Ecto neural progenitor cell (in vitro differentiated cells): Measurements from ENCODE around the gene GPATCH2L.

ENCODE experiments used
- DNase-seq: peaks from one replicate; pipeline ENCODE4 v3.0.0-alpha.2; 2018; ENCODE audit warnings: low spot score

Gene GPATCH2L

DNA sequence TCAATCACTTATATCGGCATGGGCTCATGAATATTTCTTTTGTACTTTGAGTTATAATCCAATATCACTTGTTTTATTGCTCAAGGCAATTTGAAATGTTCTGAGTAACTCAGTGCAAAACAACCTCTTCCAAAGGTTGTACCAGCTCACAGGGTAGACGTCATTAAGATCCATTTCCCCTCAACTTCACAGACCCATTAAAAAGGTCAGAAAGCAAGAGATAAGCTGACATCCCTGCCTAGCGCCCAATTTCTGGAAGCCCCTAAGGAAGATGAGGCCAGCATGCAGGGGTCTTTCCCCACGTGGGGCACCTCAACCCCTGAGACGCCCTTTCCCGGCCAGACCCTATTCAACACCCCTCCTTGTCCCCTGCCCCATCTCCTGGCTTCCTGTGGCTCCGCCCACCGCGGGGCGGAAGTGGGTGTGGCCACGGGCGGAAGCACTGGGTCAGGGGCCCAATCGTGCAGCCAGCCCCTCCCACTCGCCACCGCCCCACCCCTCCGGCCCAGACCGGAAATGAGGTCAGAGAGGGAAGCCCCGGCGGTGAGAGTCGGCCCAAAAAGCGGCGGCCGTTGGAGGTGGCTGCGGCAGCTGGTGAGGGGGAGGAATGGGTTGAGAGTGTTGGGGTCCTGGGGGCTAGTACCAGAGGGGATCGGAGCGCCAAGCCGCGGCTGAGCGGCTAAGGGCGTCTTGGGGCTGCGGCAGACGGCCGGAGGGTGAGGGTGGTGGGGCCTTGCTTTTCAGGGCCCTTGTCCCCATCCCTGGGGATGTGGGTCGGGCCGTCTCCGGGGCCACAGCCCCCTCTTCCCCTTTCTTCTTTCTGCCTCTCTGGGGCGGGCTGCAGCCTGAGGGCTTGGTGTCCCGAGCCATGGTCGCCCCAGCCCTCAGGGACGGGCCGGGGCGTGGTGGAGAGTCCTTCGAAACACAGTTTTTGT is at the start of gene GPATCH2L:
Gene GPATCH2L, plus strand, starts transcription at position 525 of the 935 bp plus-strand sequence. CDS start 2,442 bp downstream, outside the sequence.
- peak; percentile 98 for DNase-seq

DNA sequence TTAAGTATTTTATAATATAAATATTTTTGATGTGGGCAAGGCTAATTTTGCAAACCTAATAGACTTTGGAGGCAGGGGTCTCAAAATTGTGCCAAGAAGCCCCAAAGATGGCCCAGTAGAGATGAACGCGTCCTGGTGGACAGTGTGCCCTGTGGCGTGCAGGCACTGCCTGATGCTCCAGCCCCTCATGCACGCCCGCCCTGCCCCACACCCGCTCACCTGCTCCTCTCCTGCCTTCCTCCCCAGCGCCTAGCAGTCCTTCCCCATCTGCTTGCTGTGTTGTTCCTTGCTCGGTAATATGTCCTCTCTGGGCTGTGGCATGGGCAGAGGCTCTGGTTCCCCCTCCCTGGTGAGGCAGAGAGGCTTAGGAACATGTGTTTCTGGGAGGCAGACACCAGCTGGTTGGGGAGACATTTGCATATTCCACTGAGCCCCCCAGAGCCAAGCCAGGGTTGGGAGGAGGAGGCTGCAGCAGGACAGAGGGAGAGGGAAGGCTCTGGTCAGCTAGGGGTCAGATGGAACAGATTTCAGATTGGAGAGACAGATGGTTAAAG is 46.8 kb upstream of the GPATCH2L start:
- no peak for DNase-seq

DNA sequence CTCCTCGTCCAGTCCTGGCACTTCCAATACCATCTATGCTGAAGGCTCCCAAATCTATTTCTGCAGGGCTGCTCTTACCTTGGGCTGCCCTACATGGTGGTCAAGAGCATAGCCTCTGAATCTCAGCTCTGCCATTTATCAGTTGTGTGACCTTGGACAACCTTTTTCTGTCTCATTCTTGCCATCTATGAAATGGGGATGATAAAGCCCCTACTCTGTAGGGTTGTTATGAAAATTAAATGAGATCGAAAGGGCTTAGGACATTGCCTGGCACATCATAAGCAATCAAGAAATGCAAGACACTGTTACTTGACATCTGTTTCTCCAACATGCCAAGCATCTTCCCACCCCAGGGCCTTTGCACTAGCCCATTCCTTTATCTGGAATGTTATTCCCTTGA is 45.5 kb upstream of the GPATCH2L start:
- no peak for DNase-seq

DNA sequence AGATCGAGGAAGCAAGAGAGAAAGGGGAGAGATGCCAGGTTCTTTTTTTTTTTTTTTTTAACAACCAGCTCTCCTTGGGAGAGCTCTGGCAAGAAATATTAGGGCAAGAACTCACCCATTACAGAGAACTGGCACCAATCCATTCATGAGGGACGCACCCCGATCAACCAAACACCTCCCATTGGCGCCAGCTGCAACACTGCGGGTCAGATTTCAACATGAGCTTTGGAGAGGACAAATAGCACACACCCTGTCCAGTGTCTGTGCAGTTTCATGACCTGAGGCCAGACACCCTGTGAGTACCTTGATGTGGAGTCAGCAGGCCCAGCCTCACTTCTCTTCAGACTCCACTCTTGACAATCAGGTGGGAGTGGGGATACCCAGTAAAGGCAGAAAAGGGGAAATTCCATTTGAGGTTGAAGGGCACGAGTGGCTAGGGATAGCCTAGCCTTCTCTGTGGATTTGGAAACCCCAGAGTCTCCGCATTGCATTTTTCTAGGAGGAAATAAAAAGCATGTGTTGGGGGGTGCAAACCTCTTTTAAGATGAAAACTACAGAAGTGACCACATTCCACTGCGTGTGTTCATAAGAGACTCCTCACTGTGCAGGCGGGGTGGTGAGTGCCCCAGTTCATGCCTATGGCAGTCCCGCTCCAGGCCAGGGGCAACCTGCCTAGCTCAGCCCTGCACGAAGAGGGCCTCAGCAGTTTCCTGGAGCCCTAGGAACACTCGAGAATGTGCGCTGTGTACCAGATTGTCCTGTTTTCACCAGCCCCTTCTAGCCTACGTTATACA is 42.4 kb upstream of the GPATCH2L start:
- DNase-seq = no peak

DNA sequence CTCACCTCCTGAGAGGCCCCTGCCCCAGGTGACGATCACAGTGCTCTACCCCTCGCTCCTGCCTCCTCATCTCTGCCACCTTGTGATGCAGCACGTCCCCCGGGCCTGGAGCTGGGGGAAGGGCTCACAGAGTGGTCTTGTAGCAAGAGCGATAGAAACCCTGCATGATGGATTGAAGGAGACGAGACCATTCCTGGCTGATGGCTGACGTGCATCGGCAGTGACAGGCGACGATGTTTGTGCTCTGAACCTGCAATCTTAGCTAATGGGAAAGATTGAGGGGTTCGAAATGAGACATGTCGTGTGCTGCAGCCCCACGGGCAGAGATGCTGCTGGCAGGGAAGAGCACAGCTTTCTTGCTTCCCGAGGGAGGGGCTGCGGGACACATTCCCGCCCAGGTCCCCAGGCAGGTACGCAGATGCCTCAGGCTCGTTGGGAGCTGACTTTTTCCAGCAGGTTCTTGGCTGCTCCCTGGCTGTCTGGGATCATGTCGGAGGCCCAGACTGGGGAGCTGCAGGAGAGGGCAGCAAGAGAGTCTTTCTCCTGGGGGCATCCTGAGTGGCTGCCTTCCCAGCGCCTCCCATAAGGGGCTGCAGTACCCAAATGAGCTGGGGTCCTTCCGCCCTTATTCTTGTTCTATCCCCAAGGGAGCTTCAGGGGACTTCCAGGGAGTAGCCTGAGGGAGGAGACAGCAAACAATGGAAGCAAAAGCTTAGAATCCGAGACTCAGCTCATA is 38.7 kb upstream of the GPATCH2L start:
- peak; percentile 66 for DNase-seq

DNA sequence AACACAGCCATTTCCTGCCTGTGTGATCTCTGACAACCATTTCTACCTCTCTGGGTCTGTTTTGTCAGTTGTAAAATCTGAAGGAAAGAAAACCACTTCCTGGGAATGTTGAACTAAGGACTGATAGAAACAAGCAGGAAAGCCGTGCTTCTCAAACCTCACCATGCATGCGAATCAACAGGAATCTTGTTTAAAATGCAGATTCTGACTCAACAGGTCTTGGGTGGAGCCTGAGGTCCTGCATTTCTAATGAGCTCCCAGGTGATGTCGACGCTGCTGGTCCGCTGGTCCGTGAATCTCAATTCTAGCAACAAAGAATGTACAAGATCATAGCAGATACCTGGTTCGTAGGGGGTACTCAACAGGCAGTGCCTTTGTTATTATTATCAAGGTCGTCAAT is 38.0 kb upstream of the GPATCH2L start:
- DNase-seq = no peak

DNA sequence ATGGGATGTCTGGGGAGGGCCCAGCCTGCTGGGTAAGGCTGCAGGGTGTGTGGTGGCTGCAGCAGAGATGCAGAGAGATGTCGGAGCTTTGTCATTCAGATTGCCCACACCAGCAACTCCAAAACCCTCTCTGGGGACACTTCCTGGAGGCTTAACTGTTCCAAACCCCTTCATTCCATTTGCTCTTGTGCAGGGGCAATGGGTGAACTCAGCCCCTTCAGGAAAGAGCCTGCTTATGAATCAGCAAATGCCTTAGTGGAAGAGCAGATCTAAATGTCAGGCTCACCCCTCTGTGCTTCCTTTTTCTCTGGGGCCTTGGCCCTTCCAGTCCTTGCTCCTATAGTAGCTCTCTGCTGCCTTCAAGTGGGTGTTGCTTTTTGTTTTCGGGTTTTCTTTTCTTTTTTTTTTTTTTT is 36.7 kb upstream of the GPATCH2L start:
- no peak for DNase-seq

DNA sequence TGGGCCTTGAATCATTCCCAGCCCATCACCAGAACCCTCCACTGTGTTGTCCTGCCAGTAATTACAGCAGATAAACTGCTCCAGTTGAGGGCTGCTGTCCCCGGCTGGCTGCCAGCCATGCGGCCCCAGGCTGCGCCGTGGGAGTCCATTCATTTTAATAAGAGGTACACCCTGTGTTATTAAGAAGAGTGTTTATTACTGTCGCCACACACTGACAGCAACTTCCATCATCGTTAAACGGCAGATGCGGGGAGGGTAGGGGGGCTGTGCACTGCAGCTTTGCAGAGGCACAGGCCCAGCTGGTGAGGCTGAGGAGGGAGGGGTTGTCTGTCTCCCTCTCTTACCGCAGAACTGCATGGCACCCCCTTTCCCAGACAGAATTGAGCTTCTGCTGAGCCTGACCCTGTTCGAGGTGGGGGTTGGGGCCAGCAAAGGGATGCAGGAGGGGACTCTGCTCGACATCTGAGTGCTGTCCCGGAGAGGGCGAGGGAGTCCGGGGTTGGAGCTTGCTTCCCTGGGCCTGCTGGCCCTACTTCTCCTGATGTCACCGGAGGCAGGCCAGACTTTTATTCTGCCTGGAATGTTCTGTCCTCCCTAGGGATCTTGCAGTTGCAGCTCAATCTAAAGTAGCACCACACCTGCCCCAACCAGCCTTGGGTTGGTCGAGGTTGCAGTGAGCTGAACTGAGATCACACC is 33.8 kb upstream of the GPATCH2L start:
- DNase-seq = no peak

DNA sequence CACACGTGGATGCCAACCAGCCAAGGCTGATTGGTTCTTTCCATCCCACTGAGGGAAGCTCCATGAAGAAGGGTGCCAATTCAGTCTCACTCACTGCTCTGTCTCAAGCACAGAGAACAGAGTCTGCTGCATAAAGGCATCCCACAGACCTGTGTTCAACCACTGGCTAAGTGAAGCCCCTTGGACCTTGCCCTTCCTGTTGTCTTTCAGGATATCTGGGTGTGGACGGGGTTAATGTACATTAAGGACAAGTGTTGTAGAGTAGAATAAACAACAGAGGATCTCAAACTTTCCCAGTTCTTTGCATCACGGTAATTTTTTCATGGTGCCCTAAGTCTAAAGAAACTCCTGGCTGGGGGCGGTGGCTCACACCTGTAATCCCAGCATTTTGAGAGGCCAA is 33.1 kb upstream of the GPATCH2L start:
- DNase-seq = no peak

DNA sequence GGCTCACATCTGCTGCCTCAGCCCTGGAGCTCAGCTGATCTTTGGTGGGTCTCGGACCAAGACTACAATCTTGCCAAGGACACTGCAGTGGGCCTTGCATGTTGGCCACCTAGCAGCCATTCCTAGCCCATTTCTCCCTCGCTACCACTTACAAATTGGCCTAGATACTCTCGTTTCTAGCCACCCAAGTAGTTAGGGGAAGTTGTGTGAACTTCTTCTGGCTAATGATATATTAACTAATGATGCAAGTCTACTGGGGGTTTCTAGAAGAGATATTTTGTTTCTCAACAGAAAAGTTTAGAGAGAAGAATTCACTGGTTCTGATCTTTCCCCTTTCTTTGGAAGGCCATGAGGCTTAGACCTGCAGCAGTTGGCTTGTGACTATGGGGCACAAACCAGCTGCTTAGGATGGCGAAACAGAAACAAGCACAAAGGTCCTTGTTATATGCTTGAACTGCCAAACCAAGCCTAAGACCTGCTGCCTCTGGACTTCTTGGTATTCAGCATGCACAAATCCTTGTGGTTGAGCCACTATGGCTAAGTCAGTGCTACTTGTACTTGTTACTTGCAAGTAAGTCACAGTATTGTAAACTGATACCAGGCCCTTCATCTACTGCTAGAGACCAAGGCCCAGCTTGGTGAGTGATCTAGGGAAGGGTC is 30.5 kb upstream of the GPATCH2L start:
- DNase-seq = no peak

DNA sequence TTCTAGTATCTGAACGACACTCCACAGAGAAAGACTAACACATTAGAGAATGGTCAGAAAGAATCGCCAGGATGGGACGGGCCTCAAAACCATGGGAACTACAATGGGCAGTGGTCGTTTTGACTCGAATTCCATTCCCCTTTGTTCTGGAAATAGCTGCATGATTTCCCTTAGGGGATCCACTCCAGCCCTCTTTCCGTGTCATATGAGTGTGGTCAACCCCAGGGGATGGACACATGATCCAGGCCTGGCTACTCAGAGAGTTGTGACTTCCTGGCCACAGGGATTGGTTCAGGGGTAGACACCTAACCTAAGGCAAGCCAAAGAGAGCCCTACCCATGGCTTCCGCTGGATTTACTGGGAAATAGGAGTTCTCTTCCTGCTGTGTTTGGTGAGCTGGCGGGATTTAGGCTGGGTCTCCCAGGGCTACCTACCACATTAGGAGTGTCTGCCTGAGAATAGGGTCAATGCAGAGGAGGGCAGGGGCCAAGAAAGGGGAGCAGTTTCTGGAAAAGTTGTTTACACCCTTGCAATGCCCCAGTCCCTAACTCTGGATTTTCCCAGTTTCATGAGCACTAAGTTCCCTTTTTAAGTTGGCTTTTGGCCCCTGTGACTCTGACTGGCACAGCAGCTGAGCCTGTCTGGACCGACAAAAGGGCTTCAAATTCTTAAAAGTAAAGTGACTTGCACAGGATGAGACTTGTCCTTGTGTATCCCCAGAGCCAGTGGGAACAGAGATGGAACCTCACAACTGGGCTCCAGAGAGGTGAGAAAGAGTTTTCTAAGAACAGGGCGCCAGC is 28.1 kb upstream of the GPATCH2L start:
- no peak for DNase-seq

DNA sequence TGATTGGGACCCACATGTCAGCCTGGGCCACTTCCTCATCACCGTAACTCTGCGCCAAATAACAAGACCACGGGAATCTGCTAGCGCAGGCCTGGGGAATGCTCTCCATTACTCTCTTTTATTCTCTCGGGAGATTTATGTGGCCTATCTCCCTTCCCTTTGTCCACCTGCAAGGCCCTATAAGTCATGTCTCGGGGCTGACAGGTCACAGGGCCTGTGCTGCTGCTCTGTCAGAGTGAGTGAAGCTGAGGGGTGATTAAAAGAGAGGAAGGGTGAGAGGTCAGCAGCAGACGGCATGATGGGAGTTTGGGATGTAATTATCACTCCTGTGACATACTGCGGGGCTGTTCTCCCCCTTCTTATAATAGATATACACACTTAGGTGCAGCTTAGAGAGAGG is 26.2 kb upstream of the GPATCH2L start:
- DNase-seq = no peak

DNA sequence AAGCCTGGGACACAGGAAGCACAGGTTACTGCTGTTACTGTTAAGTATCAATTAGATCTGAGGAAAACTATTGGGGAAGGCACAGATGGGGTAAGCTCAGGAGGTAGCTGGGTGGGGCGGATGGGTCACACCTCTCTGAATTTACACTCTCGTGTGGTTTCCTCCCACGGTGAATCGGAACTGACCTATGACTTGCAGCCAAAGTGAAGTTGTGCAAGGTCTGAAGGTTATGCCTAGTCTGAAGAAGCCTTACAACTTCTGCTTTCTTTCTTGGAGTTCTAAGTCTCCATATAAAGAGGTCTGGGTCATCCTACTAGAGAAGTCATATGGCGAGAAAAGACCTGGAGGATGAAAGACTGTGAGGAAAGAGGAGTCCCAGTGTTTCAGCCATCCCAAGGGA is 25.6 kb upstream of the GPATCH2L start:
- no peak for DNase-seq

DNA sequence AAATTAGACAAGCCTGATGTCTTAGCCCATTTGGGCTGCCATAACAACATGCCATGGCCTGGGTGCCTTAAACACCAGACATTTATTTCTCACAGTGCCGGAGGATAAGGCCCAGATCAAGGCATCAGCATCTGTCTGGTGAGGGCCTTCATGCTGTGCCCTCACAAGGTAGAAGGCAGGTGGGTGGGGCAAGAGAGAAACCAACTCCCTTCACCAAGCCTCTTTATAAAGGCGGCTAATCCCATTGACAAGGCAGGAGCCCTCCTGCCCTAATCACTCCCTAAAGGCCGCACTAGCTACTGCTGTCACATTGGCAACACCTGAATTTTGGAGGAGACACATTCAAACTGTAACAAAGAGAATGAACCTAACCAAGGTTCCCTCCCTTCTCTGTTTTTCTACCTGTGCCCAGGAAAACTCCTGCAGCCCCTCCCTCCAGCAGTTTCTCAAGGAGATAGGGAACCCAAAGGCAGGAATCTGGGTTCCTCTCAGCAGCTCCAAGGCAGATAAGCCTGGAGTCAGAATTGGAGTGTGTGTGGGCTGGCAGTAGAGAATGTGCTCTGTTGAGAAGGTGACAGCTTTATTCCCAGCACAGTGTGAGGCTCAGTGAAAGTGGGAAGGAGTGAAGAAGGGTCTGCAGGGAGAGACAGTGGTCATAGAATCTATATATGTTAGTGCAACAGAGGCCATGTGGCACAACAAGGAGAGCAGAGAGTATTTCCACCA is 21.7 kb upstream of the GPATCH2L start:
- DNase-seq = no peak

DNA sequence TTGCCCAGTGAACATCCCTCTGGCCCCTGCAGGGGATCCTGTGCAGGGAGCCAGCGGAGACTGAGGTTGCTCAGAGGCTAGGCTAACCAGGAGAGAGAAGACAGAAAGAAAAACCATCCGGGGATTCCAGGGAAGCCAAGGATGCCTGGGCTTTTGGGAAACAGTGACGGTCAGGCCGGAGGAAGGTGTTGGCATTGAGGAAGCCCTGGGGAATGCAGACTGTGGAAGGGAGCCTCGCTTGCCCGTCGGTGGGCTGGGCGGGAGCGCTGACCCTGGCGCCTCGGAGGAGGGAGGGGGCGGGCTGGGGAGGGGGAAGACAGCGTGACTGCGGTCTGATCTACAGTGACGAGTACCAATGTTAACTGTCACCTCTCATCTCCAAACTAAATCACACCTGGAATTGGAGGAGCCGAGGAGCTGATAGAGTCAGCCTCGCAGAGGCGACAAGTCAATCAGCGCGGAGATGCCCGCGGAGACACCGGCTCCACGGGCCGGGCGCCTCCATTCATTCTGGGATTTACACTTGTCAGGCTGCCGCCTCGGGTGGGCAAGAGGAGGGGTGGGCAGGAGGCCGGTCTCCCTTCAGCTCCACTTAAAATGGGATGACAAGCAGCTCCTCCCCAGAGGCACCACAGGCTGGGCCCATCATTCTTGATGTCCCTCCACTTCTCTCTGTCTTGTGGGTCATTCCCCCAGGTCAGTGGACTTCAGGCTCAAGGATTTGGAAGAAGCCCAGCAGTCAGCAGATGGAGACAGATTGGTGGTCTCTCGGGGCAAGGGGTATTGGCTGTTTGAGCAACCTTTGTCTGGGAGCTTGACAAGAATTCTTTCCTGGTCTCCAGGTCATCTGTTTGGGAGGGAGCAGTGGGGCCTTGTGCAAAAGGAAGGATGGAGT is 20.4 kb upstream of the GPATCH2L start:
- no peak for DNase-seq

DNA sequence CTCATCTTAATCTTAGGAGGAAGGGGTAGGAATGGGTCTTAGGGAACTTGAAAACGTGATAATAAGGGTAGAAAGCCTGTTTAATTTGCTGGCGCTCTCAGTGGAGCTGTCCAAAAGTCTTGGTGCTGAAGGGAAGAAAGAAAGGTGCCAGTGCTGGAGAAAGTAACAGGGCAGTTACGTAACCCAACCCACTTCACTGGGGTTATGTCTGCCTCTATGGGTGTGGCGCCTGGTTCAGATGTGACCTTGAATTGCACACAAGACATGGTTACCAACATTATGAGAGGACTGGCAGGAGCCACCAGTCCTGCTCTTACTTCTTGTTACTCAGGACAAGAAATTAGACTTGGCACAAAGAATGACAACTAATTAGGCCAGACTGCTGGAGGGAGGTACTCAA is 18.6 kb upstream of the GPATCH2L start:
- no peak for DNase-seq

DNA sequence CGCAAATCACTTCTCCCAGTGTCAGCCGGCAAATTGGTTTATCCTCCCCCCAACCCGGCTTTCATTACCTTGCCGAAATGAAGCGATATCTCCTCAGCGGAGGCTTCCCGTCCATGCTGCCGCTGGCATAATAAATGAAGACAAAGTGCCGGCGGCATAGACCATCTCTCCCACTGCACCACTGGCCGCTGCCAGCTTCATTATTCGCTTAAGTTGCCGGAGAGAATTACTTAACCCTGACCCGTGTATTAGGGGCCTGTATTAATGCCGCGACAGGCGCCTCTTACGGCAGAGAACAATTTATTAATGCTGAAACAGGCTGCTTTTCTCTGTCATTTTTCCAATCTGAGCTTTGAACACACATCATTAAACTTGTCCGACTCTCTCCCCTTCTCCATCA is 17.5 kb upstream of the GPATCH2L start:
- DNase-seq = no peak

DNA sequence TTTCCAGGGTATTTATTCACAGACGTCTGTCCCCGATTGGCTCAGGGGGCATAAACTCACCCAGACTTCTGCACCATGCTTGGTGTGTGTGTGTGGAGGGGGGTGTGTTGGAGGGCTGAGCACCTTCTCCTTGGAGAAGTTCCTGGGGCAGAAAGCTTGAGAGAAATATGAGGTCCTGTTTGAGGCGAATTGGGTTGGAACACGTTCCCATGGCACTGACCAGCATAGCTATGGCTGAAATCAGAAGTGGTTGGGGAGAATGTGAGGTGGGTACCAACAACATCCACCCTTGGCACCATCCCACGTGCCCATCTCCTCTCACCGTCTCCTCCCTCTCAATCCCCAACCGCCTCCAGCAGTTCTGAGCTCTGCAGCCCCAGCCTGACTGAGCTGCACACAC is 16.0 kb upstream of the GPATCH2L start:
- no peak for DNase-seq
